DMS 273 (cell line): ENCODE results near the gene MT1F.
A peak's percentile ranks its signal among the peaks of the same experiment; 100 is the strongest.

ENCODE experiments used
- DNase-seq: peaks from one replicate; lab custom pipeline; 2025; ENCODE audit not compliant: unreplicated experiment; lab: John Stamatoyannopoulos, UW

MT1F gene

GRCh38 chr16:56625140-56625942 is 32.4 kb upstream of the MT1F start, which contains the start of gene MT1E:
TSS of gene MT1E (plus strand) at chr16:56625781. CDS start at chr16:56625852, 71 bp downstream.
- no peak for DNase-seq

DNA sequence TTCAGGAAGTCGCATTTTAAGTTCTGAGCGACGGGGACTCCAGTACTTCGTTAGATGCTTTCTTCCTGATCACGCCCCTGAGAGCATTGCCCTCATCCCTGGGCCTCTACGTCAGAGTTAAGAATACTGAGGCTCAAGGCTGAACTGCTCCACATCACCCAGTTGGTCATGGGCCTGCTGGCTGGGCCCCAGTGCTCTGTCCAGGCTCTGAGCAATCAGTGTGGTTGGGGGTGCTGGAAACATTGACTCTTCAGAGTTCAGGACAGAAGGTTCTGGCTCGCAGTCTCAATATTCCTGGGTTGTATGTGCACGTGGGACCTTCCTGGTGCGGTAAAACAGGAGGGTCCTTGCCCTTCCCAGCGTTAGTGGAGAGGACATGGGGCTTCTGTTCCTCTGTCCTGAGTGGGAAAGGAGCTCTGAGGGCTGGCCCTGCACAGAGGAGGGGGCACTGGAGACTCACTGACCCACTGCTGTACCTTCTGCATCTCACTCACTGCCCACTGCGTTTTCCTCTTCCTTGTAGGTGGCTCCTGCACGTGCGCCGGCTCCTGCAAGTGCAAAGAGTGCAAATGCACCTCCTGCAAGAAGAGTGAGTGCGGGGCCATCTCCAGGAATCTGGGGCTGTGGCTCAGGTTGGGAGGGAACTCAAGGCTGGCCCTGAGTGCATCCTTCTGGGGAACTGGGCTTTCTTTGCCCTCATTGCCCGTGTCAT is 31.7 kb upstream of the MT1F start:
- DNase-seq: no peak

DNA sequence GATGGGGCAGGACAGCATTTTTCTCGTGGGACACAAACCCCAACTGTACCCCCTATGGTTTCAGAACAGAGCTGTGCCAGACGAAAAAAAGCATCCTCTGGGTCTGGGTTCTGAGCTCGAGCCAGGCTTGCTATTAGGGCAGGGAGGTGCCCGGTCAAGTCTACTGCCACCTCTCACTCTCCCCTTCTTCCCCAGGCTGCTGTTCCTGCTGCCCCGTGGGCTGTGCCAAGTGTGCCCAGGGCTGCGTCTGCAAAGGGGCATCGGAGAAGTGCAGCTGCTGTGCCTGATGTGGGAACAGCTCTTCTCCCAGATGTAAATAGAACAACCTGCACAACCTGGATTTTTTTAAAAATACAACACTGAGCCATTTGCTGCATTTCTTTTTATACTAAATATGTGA is 31.1 kb upstream of the MT1F start:
- no peak for DNase-seq

DNA sequence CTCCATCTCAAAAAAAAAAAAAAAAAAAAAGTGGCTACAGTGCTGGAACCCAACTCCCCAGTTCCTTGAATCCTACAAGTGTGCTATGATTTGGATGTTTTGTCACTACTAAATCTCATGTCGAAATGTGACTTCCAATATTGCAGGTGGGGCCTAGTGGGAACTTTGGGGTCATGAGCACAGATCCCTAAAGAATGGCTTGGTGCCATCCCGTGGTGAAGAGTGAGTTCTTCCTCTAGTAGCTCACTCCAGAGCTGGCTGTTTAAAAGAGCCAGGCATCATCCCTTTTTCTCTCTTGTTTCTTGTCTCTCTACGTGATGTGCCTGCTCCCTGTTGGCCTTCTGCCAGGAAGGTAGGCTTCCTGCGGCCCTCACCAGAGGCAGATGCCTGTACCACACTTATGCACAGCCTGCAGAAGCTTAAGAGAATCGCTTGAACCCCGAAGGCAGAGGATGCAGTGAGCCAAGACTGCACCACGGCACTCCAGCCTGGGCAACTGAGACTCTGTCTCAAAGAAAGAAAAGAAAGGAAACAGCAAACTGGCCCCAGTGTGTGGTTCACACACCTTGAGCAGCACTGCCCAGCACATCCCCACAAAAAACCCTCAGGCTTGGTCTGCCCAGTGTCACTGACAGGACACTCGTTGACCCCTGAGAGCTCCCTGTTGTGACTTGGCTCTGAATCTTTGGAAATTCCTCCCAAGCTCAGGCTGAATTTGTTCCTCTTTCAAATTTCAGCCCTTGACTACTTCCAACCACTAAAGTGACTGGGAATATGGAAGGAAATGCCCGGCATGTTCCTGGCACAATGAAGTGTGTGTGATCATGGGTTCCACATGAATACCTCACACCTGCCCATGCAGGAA is 29.0 kb upstream of the MT1F start:
- peak; percentile 22 for DNase-seq

DNA sequence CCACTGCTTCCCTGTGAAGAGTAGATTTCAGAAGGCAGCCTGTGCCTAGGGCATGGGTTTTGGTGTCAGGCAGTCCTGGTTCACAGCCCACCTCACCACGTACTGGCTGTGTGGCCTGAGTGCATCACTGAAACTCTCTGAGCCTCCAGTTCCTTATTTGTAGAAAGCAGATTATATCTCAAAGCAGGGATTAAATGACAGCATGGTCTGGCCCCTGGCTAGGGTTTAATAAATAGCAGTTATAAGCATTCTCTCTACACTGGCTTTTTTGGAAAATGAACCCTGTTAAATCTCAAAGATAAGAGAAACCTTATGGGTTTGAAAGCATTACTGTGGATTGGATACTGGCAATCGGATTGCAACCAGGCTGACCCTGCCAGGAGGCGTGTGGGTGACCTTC is 28.2 kb upstream of the MT1F start:
- no peak for DNase-seq

DNA sequence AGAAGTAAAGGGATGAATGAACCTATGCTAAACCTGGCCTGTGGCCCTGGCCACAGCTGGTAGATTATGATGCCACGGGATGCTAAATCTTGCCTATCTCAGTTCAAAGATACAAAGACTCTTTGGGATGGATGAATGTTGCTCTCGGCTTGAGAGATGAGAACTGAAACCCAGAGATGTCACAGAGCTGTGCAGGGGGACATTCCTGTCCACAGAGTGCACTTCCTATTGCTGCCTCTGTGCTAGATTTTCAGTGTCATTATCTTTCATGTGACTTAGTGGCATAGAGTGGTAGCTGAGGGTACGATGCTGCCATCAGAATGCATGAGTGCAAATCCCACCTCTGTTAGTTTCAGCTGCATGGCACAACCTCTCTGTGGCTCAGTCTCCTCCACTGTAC is 27.6 kb upstream of the MT1F start:
- DNase-seq: no peak

GRCh38 chr16:56631197-56631596 is 26.6 kb upstream of the MT1F start:
- DNase-seq: no peak

DNA sequence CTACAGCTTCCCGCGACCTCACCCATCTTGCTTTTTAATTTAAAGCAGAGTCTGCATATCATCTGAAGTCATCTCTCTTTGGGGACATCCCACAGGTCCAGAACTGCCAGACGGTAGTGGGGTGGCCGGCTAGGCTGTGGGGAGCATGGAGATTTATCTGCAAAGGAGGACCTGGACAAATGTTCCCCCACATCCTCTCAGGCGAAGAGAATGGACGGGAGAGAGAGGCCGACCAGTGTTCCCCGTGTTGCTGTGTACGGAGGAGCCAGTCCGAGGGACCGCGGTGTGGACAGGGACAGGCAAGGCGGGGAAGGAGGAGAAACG is 26.0 kb upstream of the MT1F start:
- DNase-seq: no peak

DNA sequence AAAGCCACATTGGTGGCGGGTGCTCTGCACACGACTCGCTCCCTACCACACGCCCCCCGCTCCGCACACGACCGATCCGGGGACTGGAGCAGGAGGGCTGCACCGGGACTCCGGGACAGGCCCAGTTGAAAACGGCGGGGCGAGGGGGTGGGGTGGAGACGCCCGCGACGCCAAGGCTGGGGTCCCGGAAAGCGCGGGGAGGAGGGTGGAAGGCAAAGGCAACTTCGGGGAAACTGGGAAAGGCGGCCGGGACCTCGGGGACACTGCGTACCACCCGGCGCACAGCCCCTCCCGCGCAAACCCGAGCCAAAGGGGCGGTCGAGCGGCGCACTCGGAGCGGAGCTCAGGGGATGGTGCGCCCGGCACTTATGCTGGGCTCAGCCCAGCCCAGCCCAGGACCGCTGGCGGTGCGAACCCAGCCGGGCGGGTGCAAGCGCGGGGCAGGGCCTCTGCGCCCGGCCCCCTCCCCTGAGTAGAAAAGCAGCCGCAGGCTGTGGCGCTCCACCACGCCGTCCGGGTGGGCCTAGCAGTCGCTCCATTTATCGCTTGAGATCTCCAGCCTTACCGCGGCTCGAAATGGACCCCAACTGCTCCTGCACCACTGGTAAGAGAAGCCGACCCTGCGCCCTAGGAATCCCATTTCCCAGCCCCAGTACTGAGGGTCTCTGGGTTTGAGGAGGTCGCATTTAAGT is 25.5 kb upstream of the MT1F start, which contains the start of gene MT1M:
Gene MT1M, plus strand, starts transcription at position 504 of the 692 bp plus-strand sequence. Its CDS starts 73 bp downstream, at position 577.
- DNase-seq: peak; percentile 55

GRCh38 chr16:56632848-56633365 is 24.9 kb upstream of the MT1F start:
- DNase-seq: no peak

- DNase-seq: no peak
These were observed 24.2 kb upstream of the MT1F start for GRCh38 chr16:56633535-56633934.

DNA sequence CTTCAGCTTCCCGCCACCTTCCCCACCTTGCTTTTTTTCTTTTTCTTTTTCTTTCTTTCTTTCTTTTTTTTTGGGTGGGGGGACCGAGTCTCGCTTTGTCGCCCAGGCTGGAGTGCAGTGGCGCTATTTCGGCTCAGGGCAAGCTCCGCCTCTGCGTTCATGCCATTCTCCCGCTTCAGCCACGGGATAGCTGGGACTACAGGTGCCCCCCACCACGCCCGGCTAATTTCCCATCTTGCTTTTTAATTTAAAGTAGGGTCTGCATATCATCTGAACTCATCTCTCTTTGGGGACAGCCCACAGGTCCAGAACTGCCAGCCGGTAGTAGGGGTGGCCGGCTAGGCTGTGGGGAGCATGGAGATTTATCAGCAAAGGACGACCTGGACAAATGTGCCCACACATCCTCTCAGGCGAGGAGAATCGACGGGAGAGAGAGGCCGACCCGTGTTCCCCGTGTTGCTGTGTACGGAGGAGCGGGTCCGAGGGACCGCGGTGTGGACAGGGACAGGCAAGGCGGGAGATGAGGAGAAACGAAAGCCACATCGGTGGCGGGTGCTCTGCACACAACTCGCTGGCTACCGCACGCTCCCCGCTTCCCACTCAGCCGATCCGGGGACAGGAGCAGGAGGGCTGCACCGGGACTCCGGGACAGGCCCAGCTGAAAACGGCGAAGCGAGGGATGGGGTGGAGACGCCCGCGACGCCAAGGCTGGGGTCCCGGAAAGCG is 22.9 kb upstream of the MT1F start:
- no peak for DNase-seq

GRCh38 chr16:56635441-56635967 is 22.3 kb upstream of the MT1F start:
- DNase-seq: no peak

GRCh38 chr16:56636616-56637413 is 20.9 kb upstream of the MT1F start:
- no peak for DNase-seq

DNA sequence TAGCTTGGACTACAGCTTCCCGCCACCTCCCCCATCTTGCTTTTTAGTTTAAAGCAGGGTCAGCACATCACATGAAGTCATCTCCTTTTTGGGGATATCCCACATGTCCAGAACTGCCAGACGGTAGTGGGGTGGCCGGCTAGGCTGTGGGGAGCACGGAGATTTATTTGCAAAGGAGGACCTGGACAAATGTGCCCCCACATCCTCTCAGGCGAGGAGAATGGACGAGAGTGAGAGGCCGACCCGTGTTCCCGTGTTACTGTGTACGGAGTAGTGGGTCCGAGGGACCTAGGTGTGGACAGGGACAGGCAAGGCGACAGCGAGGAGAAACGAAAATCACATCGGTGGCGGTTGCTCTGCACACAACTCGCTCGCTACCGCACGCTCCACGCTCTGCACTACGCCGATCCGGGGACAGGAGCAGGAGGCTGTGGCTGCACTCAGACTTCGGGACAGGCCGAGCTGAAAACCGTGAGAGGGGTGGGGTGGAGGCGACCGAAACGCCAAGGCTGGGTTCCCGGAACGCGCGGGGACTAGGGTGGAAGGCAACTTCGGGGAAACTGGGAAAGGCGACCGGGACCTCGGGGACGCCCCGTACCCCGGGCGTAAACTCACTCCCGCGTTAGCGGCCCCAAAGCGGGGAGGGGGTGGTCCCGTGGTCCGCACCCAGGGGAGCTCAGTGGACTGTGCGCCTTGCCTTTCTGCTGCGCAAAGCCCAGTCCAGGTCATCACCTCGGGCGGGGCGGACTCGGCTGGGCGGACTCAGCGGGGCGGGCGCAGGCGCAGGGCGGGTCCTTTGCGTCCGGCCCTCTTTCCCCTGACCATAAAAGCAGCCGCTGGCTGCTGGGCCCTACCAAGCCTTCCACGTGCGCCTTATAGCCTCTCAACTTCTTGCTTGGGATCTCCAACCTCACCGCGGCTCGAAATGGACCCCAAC is 19.7 kb upstream of the MT1F start, which contains the start of gene MT1A:
Gene MT1A, plus strand, starts transcription at position 853 of the 937 bp plus-strand sequence. Its CDS starts 73 bp downstream, at position 926.
- no peak for DNase-seq

- DNase-seq: no peak
These were observed 18.7 kb upstream of the MT1F start for GRCh38 chr16:56639045-56639444.

DNA sequence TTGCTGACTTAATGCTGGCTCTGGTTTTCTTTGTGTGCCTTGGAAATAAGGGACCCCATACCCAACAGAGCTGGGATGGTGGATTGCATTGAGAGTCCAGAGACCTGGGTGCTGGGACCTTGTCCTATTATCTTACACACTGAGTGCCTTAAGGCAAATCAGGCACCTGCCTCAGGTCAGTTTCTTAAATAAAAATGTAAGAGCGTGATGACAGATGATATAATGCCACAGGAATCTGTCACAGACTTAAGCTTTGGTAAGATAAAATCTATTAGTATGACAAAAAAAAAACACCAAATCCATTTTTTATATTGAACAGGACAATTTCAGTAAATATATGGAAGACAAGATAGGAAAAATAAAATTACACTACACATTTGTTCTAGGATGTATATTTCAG is 17.7 kb upstream of the MT1F start:
- no peak for DNase-seq

DNA sequence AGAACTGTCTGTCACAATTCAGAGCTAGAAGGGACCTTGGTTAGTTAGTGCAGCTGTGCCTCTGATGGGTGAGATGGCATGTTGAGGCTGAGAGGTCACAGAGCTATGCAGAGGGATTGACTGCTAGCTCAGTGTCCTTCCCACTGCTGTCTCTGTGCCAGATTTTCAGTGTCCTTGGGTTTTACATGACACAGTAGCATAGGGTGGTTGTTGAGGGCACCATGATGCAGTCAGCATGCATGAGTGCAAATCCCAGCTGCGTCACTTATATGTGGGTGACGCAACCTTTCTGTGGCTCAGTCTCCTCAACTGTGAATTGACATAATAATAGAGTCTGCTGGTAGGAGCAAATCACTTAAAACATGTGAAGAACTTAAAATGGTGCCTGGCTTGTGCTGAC is 16.6 kb upstream of the MT1F start:
- no peak for DNase-seq
